OCI-LY3 (cell line): Measurements from ENCODE around the gene CPT1A.
A peak's percentile ranks its signal among the peaks of the same experiment; 100 is the strongest.

Experiments used
- H2AFZ ChIP-seq: fragments of 200-600, 300-600 bp; shearing (Covaris generic); 2 replicates; pipeline ENCODE4 v1.6.0; 2014; ENCODE audit warnings: antibody characterized with exemption, low read depth, low read length
- H3K27ac ChIP-seq: fragments of 200-600, 300-600 bp; sonication (generic); 2 replicates; pipeline ENCODE4 v1.5.1; 2014; ENCODE audit warnings: mild to moderate bottlenecking, low read length, moderate library complexity, mixed read lengths
- H3K27me3 ChIP-seq: fragments of 200-600, 300-600 bp; sonication (generic); 2 replicates; pipeline ENCODE4 v1.6.1; 2014; ENCODE audit warnings: low read depth, low read length, mixed read lengths
- H3K36me3 ChIP-seq: fragments of 200-600, 300-600 bp; sonication (generic); replicated peaks from 2 replicates; pipeline ENCODE3; 2014; ENCODE audit warnings: low read depth, low read length, mixed read lengths
- H3K4me1 ChIP-seq: fragments of 300-600, 200-600 bp; sonication (generic); 2 replicates; pipeline ENCODE4 v1.6.1; 2014; ENCODE audit warnings: low read length, mixed read lengths
- H3K4me2 ChIP-seq: fragments of 200-600, 300-600 bp; sonication (generic); 2 replicates; pipeline ENCODE4 v1.6.1; 2014; ENCODE audit warnings: low read length, mixed read lengths
- H3K4me3 ChIP-seq: fragments of 300-600, 200-600 bp; sonication (generic); 2 replicates; pipeline ENCODE4 v1.5.1; 2014; ENCODE audit warnings: antibody characterized with exemption, mild to moderate bottlenecking, low read length, moderate library complexity
- H3K79me2 ChIP-seq: fragments of 300-600, 200-600 bp; shearing (Covaris generic); 2 replicates; pipeline ENCODE4 v1.6.1; 2014; ENCODE audit warnings: mild to moderate bottlenecking, low read length, mixed read lengths
- H3K9ac ChIP-seq: fragments of 300-600, 200-600 bp; shearing (Covaris generic); 2 replicates; pipeline ENCODE4 v1.6.0; 2014; ENCODE audit warnings: mild to moderate bottlenecking, low read length, moderate library complexity
- H3K9me3 ChIP-seq: fragments of 200-600, 300-600 bp; shearing (Covaris generic); 2 replicates; pipeline ENCODE4 v1.6.1; 2014; ENCODE audit warnings: low read length, mixed read lengths; ENCODE audit not compliant: insufficient read depth
- H4K20me1 ChIP-seq: fragments of 200-600, 300-600 bp; sonication (generic); 2 replicates; pipeline ENCODE4 v1.6.1; 2016; ENCODE audit warnings: low read length, mixed read lengths; ENCODE audit not compliant: insufficient read depth
- EZH2phosphoT487 ChIP-seq: fragments of 200-600 bp; shearing (Covaris generic); IDR thresholded peaks from 2 replicates; pipeline ENCODE4 v1.6.1; 2018; ENCODE audit warnings: antibody characterized with exemption, mixed run types, low read depth
- TF ChIP-seq, protein P1 (sequence below): fragments of 200-600, 300-600 bp; sonication (generic); IDR thresholded peaks from 2 replicates; pipeline ENCODE4 v1.5.1; 2014; ENCODE audit warnings: antibody characterized with exemption, low read length, low read depth

The CPT1A gene

DNA sequence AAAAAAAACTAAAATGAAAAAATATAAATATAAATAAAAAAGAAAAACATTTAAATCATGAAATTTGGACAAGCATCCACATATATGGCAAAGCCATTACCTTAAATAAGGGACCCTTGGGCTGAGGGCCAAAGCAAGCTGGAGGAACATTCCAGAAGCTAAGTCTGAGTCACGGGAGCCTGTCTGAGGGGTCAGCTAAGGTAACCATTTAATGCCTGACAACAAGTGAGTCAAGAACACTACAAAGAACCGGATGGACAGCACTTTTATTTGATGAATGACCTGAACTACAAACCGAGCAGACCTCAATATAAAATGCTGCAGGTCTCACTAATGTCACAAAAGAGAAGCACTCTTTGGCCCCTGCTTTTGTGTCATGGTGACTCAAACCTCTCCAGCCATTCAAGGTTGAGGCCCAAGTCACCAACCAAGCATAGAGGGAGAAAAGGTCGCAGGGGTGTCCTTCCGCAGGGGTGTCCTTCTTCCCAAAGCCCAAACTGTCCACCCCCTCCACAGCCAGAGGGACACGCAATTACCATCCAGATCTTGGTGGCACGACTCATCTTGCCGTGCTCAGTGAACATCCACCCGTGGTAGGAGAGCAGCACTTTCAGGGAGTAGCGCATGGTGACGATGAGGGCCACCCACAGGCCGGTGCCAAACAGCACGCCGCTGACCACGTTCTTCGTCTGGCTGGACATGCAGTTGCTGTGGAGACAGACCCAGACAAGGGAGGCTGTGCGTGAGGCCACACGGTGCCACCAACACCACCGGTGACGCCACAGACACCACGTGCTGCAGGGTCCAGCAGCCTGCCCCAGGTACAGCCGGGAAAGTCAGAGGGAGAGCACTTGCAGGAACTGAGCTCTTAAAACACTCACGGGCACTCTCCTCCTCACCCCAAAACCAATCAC lies 34.5 kb downstream of the CPT1A start:
- Histone ChIP-seq H3K9me3 (no peaks in the 10 kb centered on the region), H3K4me3 (no peak overlapping the region), H3K27me3 (no peaks in the 10 kb centered on the region), H3K9ac (no peak overlapping the region), H3K36me3 (no peaks in the 10 kb centered on the region), H4K20me1 (no peaks in the 10 kb centered on the region), H3K4me2 (no peak overlapping the region), H3K4me1 (no peaks in the 10 kb centered on the region), H2AFZ (no peak overlapping the region), H3K79me2 (no peaks in the 10 kb centered on the region), H3K27ac (no peak overlapping the region)
- TF ChIP-seq, protein P1, sequence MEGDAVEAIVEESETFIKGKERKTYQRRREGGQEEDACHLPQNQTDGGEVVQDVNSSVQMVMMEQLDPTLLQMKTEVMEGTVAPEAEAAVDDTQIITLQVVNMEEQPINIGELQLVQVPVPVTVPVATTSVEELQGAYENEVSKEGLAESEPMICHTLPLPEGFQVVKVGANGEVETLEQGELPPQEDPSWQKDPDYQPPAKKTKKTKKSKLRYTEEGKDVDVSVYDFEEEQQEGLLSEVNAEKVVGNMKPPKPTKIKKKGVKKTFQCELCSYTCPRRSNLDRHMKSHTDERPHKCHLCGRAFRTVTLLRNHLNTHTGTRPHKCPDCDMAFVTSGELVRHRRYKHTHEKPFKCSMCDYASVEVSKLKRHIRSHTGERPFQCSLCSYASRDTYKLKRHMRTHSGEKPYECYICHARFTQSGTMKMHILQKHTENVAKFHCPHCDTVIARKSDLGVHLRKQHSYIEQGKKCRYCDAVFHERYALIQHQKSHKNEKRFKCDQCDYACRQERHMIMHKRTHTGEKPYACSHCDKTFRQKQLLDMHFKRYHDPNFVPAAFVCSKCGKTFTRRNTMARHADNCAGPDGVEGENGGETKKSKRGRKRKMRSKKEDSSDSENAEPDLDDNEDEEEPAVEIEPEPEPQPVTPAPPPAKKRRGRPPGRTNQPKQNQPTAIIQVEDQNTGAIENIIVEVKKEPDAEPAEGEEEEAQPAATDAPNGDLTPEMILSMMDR: no peak
- no peak for TF ChIP-seq EZH2phosphoT487

DNA sequence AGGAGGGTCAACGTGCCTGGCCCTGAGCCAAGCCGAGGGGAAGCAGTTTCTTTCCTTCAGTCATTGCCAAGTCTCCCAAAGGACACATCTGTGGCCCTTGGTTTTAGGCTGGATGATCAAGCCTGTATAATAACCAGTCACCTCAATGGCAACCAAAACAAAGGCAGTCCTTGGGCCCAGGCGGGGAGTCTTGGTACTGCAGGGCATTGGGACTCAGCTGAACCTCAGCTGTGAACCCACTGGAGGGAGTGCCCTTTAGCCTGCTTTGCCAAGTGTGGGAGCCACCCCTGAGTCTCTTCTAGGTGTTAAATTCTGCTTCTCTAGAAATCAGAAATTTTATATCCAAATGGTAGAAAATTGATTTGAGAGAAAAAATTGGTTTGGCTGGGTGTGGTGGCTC lies 36.9 kb downstream of the CPT1A start:
- TF ChIP-seq EZH2phosphoT487: no peak
- TF ChIP-seq, protein P1: no peak
- no peak overlapping the region for H2AFZ ChIP-seq
- no peaks in the 10 kb centered on the region; the same call in 1 of the 2 replicates for H3K27me3 ChIP-seq
- H3K36me3 ChIP-seq: no peaks in the 10 kb centered on the region
- no peak overlapping the region for H3K4me3 ChIP-seq
- no peaks in the 10 kb centered on the region for H3K9me3 ChIP-seq
- no peak overlapping the region for H3K4me2 ChIP-seq
- H3K79me2 ChIP-seq: no peaks in the 10 kb centered on the region
- H3K27ac ChIP-seq: no peak overlapping the region
- H3K9ac ChIP-seq: no peak overlapping the region
- no peaks in the 10 kb centered on the region for H3K4me1 ChIP-seq
- H4K20me1 ChIP-seq: no peaks in the 10 kb centered on the region

GRCh38 chr11:68803766-68804165 lies 38.0 kb downstream of the CPT1A start:
- H3K36me3 ChIP-seq: no peaks in the 10 kb centered on the region

GRCh38 chr11:68798221-68798813 lies 43.4 kb downstream of the CPT1A start:
- no peak overlapping the region for H3K27ac ChIP-seq
- H3K4me3 ChIP-seq: no peak overlapping the region
- H3K27me3 ChIP-seq: no peaks in the 10 kb centered on the region; the same call in 1 of the 2 replicates
- H3K4me1 ChIP-seq: no peaks in the 10 kb centered on the region
- no peaks in the 10 kb centered on the region for H3K79me2 ChIP-seq
- no peak overlapping the region for H3K4me2 ChIP-seq
- no peaks in the 10 kb centered on the region for H4K20me1 ChIP-seq
- no peaks in the 10 kb centered on the region for H3K36me3 ChIP-seq
- H2AFZ ChIP-seq: no peak overlapping the region
- TF ChIP-seq EZH2phosphoT487: no peak
- TF ChIP-seq, protein P1: peak; percentile 84
- H3K9ac ChIP-seq: no peak overlapping the region
- no peaks in the 10 kb centered on the region for H3K9me3 ChIP-seq

More at GRCh38 chr11:68803766-68804165, 38.0 kb downstream of the CPT1A start:
- no peaks in the 10 kb centered on the region; the same call in 1 of the 2 replicates for H3K27me3 ChIP-seq
- H3K4me1 ChIP-seq: no peaks in the 10 kb centered on the region
- H2AFZ ChIP-seq: no peak overlapping the region
- no peak overlapping the region for H3K9ac ChIP-seq
- no peaks in the 10 kb centered on the region for H3K79me2 ChIP-seq
- TF ChIP-seq EZH2phosphoT487: no peak
- TF ChIP-seq, protein P1: no peak
- no peak overlapping the region for H3K27ac ChIP-seq
- H3K4me3 ChIP-seq: no peak overlapping the region
- no peaks in the 10 kb centered on the region for H3K9me3 ChIP-seq
- no peak overlapping the region for H3K4me2 ChIP-seq
- no peaks in the 10 kb centered on the region for H4K20me1 ChIP-seq
